ENCODE results near the gene KIF1C.

Gene KIF1C

DNA sequence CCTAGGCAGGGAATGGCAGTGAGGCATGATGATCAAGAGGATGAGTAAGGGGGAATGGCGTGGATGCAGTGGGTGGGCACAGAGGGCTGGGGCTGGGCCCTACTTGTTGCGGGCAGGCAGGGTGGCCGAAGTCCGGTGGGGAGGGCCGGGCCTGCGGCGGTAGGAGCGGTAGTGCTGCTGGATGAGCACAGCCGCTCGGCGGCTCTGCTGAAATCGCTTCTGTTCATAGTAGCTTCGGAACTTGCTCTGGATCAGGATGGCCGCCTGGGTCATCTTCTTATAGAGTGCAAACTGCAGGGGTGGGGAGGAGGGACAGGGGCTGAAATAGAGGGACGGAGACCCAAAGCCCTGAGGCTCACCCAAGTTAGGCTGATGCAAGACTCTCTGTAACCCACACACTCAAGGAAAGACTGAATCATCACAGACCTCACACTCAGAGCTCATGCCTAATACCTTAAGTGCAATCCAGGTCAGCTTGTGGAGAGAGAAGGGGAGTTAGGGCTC is 28.7 kb upstream of the KIF1C start:
- WGBS = 52% methylated on average over 12 of the region's 15 CpGs
- H3K23ac ChIP-seq (ENCODE audit: low read length in 2 of 2) = peak overlapping the region in 1 of 2 experiments; percentile 90
- H3K27me3 ChIP-seq (ENCODE audit: control insufficient read depth in 1 of 2, insufficient read depth in 1 of 2, low read length in 2 of 2) = no peaks in the 10 kb centered on the region

DNA sequence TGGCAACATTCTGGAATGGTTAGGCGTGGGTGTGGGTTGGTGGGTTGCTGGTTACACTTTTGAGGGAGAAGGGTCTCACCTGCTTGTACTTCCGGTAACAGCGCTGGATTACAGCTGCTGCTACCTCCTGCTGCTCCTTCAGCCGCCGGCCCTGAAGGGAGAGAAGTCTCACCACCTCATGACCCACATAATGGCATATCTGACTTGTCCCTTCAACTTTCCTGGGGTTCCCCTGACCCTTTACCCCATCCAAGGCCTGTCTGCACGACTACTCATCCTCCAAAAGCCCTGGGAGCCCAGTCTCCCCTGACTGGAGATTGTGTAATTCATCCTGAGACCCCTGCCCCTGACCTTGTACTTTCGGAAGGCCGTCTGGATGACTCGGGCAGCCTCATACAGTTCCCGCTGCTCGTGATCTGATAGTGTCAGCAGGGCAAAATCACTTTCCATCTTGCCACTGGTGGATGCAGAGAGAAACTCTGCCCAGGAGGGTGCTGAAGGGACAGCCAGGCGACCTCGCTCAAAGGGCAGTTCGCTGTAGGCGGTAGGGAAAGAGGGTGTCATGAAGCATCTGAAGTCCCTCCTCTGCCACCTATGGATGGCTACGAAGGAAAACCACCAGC is 28.1 kb upstream of the KIF1C start:
- Histone ChIP-seq H3K36me3 (ENCODE audit: control insufficient read depth in 1 of 2, insufficient read depth in 2 of 2, low read depth in 1 of 2, low read length in 2 of 2) (peaks cover 45 to 54% of the 10 kb centered on the region in 2 experiments), H3K18ac (ENCODE audit: low read depth in 1 of 2, low read length in 2 of 2) (peak overlapping the region; percentile 16 to 19), H2BK120ac (ENCODE audit: low read depth, low read length) (no peak overlapping the region), H3K4me1 (ENCODE audit: control insufficient read depth, insufficient read depth, low read depth, low read length) (peaks cover 31% of the 10 kb centered on the region), H3K4me2 (ENCODE audit: low read length, poor library complexity, severe bottlenecking) (peak overlapping the region; percentile 82), H3K4me3 (ENCODE audit: insufficient read depth in 1 of 2, low read depth in 1 of 2, low read length in 2 of 2) (peak overlapping the region; percentile 30 to 94), H2BK12ac (ENCODE audit: low read length in 2 of 2) (peak overlapping the region in 1 of 2 experiments; percentile 57), H3K9ac (ENCODE audit: low read length) (peak overlapping the region; percentile 99), H3K27ac (ENCODE audit: low read length, poor library complexity, severe bottlenecking) (peak overlapping the region; percentile 95), H3K14ac (ENCODE audit: low read length in 2 of 2) (no peak overlapping the region), H2AK5ac (ENCODE audit: low read length, severe bottlenecking) (peak overlapping the region; percentile 56), H2BK5ac (ENCODE audit: low read depth, low read length, poor library complexity, severe bottlenecking) (no peak overlapping the region), H2BK15ac (ENCODE audit: low read depth, poor library complexity, severe bottlenecking) (no peak overlapping the region), H4K8ac (ENCODE audit: low read length) (peak overlapping the region; percentile 79), H3K79me1 (replicated peaks; ENCODE audit: low read length, poor library complexity, severe bottlenecking) (peaks cover 23% of the 10 kb centered on the region), H3K23ac (ENCODE audit: low read length in 2 of 2) (peak overlapping the region in 1 of 2 experiments; percentile 57), H3K9me3 (ENCODE audit: control insufficient read depth, low read length) (no peaks in the 10 kb centered on the region), H4K91ac (ENCODE audit: low read length) (peak overlapping the region; percentile 65), H3K27me3 (ENCODE audit: control insufficient read depth in 1 of 2, insufficient read depth in 1 of 2, low read length in 2 of 2) (no peaks in the 10 kb centered on the region), H2AFZ (ENCODE audit: low read depth, low read length) (no peak overlapping the region), H3K4ac (ENCODE audit: low read depth in 1 of 2, low read length in 2 of 2) (peak overlapping the region in 1 of 2 experiments; percentile 50)
- 82% methylated on average over 16 of the region's 16 CpGs for WGBS
- DNase-seq = peak; percentile 66

More for the DNA sequence above, 28.7 kb upstream of the KIF1C start:
- Histone ChIP-seq H3K4me1 (ENCODE audit: control insufficient read depth, insufficient read depth, low read depth, low read length) (peaks cover 31% of the 10 kb centered on the region), H2AFZ (ENCODE audit: low read depth, low read length) (no peak overlapping the region), H3K9ac (ENCODE audit: low read length) (peak overlapping the region; percentile 99), H2BK5ac (ENCODE audit: low read depth, low read length, poor library complexity, severe bottlenecking) (peak overlapping the region; percentile 39), H2BK15ac (ENCODE audit: low read depth, poor library complexity, severe bottlenecking) (peak overlapping the region; percentile 15), H3K14ac (ENCODE audit: low read length in 2 of 2) (peak overlapping the region in 1 of 2 experiments; percentile 95), H3K79me1 (replicated peaks; ENCODE audit: low read length, poor library complexity, severe bottlenecking) (peaks cover 25% of the 10 kb centered on the region), H3K36me3 (ENCODE audit: control insufficient read depth in 1 of 2, insufficient read depth in 2 of 2, low read depth in 1 of 2, low read length in 2 of 2) (peaks cover 42 to 49% of the 10 kb centered on the region in 2 experiments), H3K4me3 (ENCODE audit: insufficient read depth in 1 of 2, low read depth in 1 of 2, low read length in 2 of 2) (peak overlapping the region; percentile 59 to 94), H2BK12ac (ENCODE audit: low read length in 2 of 2) (peak overlapping the region; percentile 20 to 89), H3K9me3 (ENCODE audit: control insufficient read depth, low read length) (no peaks in the 10 kb centered on the region), H3K27ac (ENCODE audit: low read length, poor library complexity, severe bottlenecking) (peak overlapping the region; percentile 95), H3K4ac (ENCODE audit: low read depth in 1 of 2, low read length in 2 of 2) (peak overlapping the region; percentile 50 to 97), H3K18ac (ENCODE audit: low read depth in 1 of 2, low read length in 2 of 2) (peak overlapping the region; percentile 87 to 99), H2AK5ac (ENCODE audit: low read length, severe bottlenecking) (peak overlapping the region; percentile 75), H2BK120ac (ENCODE audit: low read depth, low read length) (peak overlapping the region; percentile 59), H4K8ac (ENCODE audit: low read length) (peak overlapping the region; percentile 63), H4K91ac (ENCODE audit: low read length) (peak overlapping the region; percentile 97), H3K4me2 (ENCODE audit: low read length, poor library complexity, severe bottlenecking) (peak overlapping the region; percentile 82)
- DNase-seq = peak; percentile 97

DNA sequence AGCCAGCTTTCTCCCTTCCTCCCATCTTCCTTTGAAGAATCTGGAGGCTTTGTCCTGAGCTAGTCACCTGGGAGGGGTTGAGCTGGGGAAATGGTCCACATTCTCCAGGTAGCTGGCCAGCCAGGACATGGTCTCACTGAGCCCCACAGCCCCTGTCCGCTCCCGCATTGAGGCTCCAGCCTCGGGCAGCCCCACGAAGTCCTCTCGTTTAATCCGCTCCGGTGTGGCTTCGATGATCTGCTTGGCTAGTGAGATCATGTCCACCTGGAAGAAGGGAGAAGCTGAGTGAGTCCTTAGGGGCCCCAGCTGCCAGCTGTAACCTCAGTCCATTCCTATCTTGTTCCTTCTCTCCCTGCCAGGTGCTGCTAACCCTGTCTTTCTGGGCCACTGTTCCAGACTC is 27.5 kb upstream of the KIF1C start:
- peak overlapping the region; percentile 56 for H2AK5ac ChIP-seq (ENCODE audit: low read length, severe bottlenecking)
- H2BK15ac ChIP-seq (ENCODE audit: low read depth, poor library complexity, severe bottlenecking) = no peak overlapping the region
- H4K8ac ChIP-seq (ENCODE audit: low read length) = no peak overlapping the region
- H3K79me1 ChIP-seq (replicated peaks; ENCODE audit: low read length, poor library complexity, severe bottlenecking) = peaks cover 25% of the 10 kb centered on the region
- H2BK12ac ChIP-seq (ENCODE audit: low read length in 2 of 2) = no peak overlapping the region
- peak overlapping the region; percentile 95 for H3K27ac ChIP-seq (ENCODE audit: low read length, poor library complexity, severe bottlenecking)
- no peaks in the 10 kb centered on the region for H3K27me3 ChIP-seq (ENCODE audit: control insufficient read depth in 1 of 2, insufficient read depth in 1 of 2, low read length in 2 of 2)
- H3K36me3 ChIP-seq (ENCODE audit: control insufficient read depth in 1 of 2, insufficient read depth in 2 of 2, low read depth in 1 of 2, low read length in 2 of 2) = peaks cover 42 to 58% of the 10 kb centered on the region in 2 experiments
- no peak for DNase-seq
- no peaks in the 10 kb centered on the region for H3K9me3 ChIP-seq (ENCODE audit: control insufficient read depth, low read length)
- 97% methylated on average over 8 of the region's 8 CpGs for whole genome bisulfite sequencing
- H3K18ac ChIP-seq (ENCODE audit: low read depth in 1 of 2, low read length in 2 of 2) = peak overlapping the region in 1 of 2 experiments; percentile 5
- no peak overlapping the region for H2BK120ac ChIP-seq (ENCODE audit: low read depth, low read length)
- peak overlapping the region; percentile 99 for H3K9ac ChIP-seq (ENCODE audit: low read length)
- no peak overlapping the region for H3K4ac ChIP-seq (ENCODE audit: low read depth in 1 of 2, low read length in 2 of 2)
- no peak overlapping the region for H3K4me2 ChIP-seq (ENCODE audit: low read length, poor library complexity, severe bottlenecking)
- peak overlapping the region in 1 of 2 experiments; percentile 45 for H3K23ac ChIP-seq (ENCODE audit: low read length in 2 of 2)
- H2AFZ ChIP-seq (ENCODE audit: low read depth, low read length) = no peak overlapping the region
- peaks cover 31% of the 10 kb centered on the region for H3K4me1 ChIP-seq (ENCODE audit: control insufficient read depth, insufficient read depth, low read depth, low read length)
- H4K91ac ChIP-seq (ENCODE audit: low read length) = peak overlapping the region; percentile 16
- H3K14ac ChIP-seq (ENCODE audit: low read length in 2 of 2) = no peak overlapping the region
- H3K4me3 ChIP-seq (ENCODE audit: insufficient read depth in 1 of 2, low read depth in 1 of 2, low read length in 2 of 2) = peak overlapping the region in 1 of 2 experiments; percentile 10
- no peak overlapping the region for H2BK5ac ChIP-seq (ENCODE audit: low read depth, low read length, poor library complexity, severe bottlenecking)

DNA sequence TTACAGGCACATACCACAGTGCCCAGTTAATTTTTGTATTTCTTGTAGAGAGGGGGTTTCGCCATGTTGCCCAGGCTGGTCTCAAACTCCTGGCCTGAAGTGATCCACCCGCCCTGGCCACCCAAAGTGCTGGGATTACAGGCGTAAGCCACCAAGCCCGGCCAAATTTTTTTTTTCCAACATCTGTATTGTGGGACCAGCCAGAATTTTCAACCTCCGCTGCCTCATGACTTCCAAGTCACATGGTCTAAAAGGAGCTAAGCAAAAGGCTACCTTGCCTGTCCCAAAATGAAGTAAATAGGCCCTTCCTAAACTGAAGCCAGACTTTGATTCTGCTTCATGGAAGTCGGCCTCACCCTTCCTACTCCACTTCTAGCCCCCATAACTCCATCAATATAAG is 25.9 kb upstream of the KIF1C start:
- Histone ChIP-seq H4K91ac (ENCODE audit: low read length) (no peak overlapping the region), H2AFZ (ENCODE audit: low read depth, low read length) (no peak overlapping the region), H3K36me3 (ENCODE audit: control insufficient read depth in 1 of 2, insufficient read depth in 2 of 2, low read depth in 1 of 2, low read length in 2 of 2) (peaks cover 41 to 68% of the 10 kb centered on the region in 2 experiments), H3K18ac (ENCODE audit: low read depth in 1 of 2, low read length in 2 of 2) (no peak overlapping the region), H3K27ac (ENCODE audit: low read length, poor library complexity, severe bottlenecking) (no peak overlapping the region), H3K23ac (ENCODE audit: low read length in 2 of 2) (no peak overlapping the region), H2BK120ac (ENCODE audit: low read depth, low read length) (no peak overlapping the region), H3K4me3 (ENCODE audit: insufficient read depth in 1 of 2, low read depth in 1 of 2, low read length in 2 of 2) (no peak overlapping the region), H2BK12ac (ENCODE audit: low read length in 2 of 2) (no peak overlapping the region), H2AK5ac (ENCODE audit: low read length, severe bottlenecking) (no peak overlapping the region), H3K4me1 (ENCODE audit: control insufficient read depth, insufficient read depth, low read depth, low read length) (peaks cover 26% of the 10 kb centered on the region), H4K8ac (ENCODE audit: low read length) (no peak overlapping the region), H3K14ac (ENCODE audit: low read length in 2 of 2) (no peak overlapping the region), H3K9ac (ENCODE audit: low read length) (peak overlapping the region; percentile 37), H3K4me2 (ENCODE audit: low read length, poor library complexity, severe bottlenecking) (no peak overlapping the region), H2BK15ac (ENCODE audit: low read depth, poor library complexity, severe bottlenecking) (no peak overlapping the region), H3K9me3 (ENCODE audit: control insufficient read depth, low read length) (no peaks in the 10 kb centered on the region), H3K27me3 (ENCODE audit: control insufficient read depth in 1 of 2, insufficient read depth in 1 of 2, low read length in 2 of 2) (no peaks in the 10 kb centered on the region), H3K79me1 (replicated peaks; ENCODE audit: low read length, poor library complexity, severe bottlenecking) (peaks cover 22% of the 10 kb centered on the region), H3K4ac (ENCODE audit: low read depth in 1 of 2, low read length in 2 of 2) (no peak overlapping the region), H2BK5ac (ENCODE audit: low read depth, low read length, poor library complexity, severe bottlenecking) (no peak overlapping the region)
- WGBS = over 99% methylated on average over 6 of the region's 6 CpGs
- DNase-seq = no peak

All from mesenchymal stem cell (in vitro differentiated cells and primary cell).